Caco-2 (cell line): ENCODE results near the gene UCP2. TPM values are rescaled to one million over a fixed set of nuclear protein-coding genes. Genes with fewer than 3 reads are reported as not detected.
A peak's percentile ranks its signal among the peaks of the same experiment; 100 is the strongest.

Experiments used
- BruUV-seq: library from RNA; stranded (reverse); fragments of 400-500 nt; replicated peaks from 2 replicates; lab custom pipeline; 2021; lab: Mats Ljungman, UMichigan
- CTCF ChIA-PET: fragments of 300-600 bp; sonication (Branson Sonifier 250); formaldehyde crosslinking; loops from one replicate; lab custom pipeline; 2022; ENCODE audit warnings: antibody characterized with exemption; lab: Charles Lee
- POLR2A ChIA-PET: fragments of 300-600 bp; sonication (Branson Sonifier 250); formaldehyde crosslinking; loops from one replicate; lab custom pipeline; 2022; ENCODE audit warnings: antibody characterized with exemption; lab: Charles Lee
- DNase-seq, 2 experiments: peaks; one replicate each; pipeline versions ENCODE4 v3.0.0 to v3.0.0-alpha.2; 2020 to 2022
- H3K27me3 ChIP-seq: replicated peaks from 2 replicates; pipeline ENCODE4 v1.6.0; 2011; ENCODE audit warnings: low read length; ENCODE audit not compliant: control insufficient read depth, insufficient read depth
- H3K36me3 ChIP-seq: 2 replicates; pipeline ENCODE4 v1.5.1; 2011; ENCODE audit warnings: low read length; ENCODE audit not compliant: control insufficient read depth, insufficient read depth
- H3K4me1 ChIP-seq: fragments of 250-450 bp; sonication (Bioruptor Pico); 2 replicates; pipeline ENCODE4 v1.5.1; 2020; ENCODE audit warnings: mild to moderate bottlenecking
- H3K4me3 ChIP-seq: 2 replicates; pipeline ENCODE4 v1.5.1; 2011; ENCODE audit warnings: low read depth, mild to moderate bottlenecking, control low read depth, low read length
- H3K9me3 ChIP-seq: fragments of 250-450 bp; sonication (Bioruptor Pico); 2 replicates; pipeline ENCODE4 v1.5.1; 2020; ENCODE audit warnings: mild to moderate bottlenecking, moderate library complexity
- H3K27ac Mint-ChIP-seq: one replicate; pipeline ENCODE4 v1.8.0; 2022; ENCODE audit warnings: mixed read lengths; ENCODE audit not compliant: unreplicated experiment
- H3K27me3 Mint-ChIP-seq: one replicate; pipeline ENCODE4 v1.8.0; 2022; ENCODE audit warnings: mixed read lengths; ENCODE audit not compliant: insufficient read depth, unreplicated experiment
- H3K36me3 Mint-ChIP-seq: one replicate; pipeline ENCODE4 v1.8.0; 2022; ENCODE audit warnings: mild to moderate bottlenecking, mixed read lengths; ENCODE audit not compliant: insufficient read depth, unreplicated experiment
- H3K4me1 Mint-ChIP-seq: one replicate; pipeline ENCODE4 v1.8.0; 2022; ENCODE audit warnings: low read depth, mixed read lengths; ENCODE audit not compliant: unreplicated experiment
- H3K4me3 Mint-ChIP-seq: one replicate; pipeline ENCODE4 v1.8.0; 2022; ENCODE audit warnings: mild to moderate bottlenecking, moderate library complexity, mixed read lengths; ENCODE audit not compliant: unreplicated experiment
- H3K9me3 Mint-ChIP-seq: one replicate; pipeline ENCODE4 v1.8.0; 2022; ENCODE audit warnings: mixed read lengths; ENCODE audit not compliant: unreplicated experiment
- intact Hi-C: fragments of 100-400 bp; cut with micrococcal nuclease; formaldehyde crosslinking; loops from one replicate; pipeline ENCODE4 v1.10.0; 2022; ENCODE audit not compliant: unreplicated experiment
- total RNA-seq: library from RNA; stranded (reverse); gene quantifications from 2 replicates; pipeline ENCODE4 v1.2.3, GENCODE V29; 2022
- TF ChIP-seq, protein P1 (sequence below), 2 experiments: fragments of 200-600 bp in 1 of 2; IDR thresholded peaks; 1 replicate in 1 of 2; 2 replicates in 1 of 2; pipeline versions ENCODE4 v1.5.1 to v1.8.0; 2011 to 2022; ENCODE audit warnings: antibody characterized with exemption in 1 of 2, control low read depth in 1 of 2, inconsistent platforms in 1 of 2, low read depth in 1 of 2, low read length in 1 of 2, mild to moderate bottlenecking in 1 of 2, moderate library complexity in 1 of 2; ENCODE audit not compliant: insufficient read depth in 1 of 2, severe bottlenecking in 1 of 2, unreplicated experiment in 1 of 2

Gene UCP2
- total RNA-seq, 1 experiment from 2014 or later: 144 TPM

DNA sequence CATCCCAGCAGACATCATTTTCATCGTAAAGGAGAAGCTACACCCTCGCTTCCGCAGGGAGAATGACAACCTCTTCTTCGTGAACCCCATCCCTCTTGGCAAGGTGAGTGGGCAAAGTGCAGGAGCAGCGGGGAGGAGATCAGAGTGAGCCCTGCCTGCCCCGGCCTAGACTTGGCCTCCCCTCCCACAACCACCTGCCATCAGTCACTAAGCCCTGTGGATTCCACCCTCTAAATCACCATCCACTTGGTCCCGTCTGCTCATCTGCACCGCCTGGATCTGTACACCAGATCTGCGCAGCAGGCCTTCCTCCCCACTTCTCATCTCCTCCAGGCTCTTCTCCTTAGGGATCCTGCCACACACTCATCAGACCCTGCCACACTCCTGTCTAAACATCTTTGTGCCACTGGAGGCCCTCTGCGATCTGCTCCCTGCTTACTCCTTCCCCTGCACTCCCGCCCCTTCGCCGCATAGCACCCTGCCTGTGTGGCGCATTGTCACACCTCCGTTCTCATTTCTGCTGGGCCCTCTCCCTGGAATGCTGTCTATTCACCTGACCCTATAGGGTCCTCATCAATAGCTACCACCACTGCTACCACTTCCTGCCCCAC lies 14.2 kb downstream of the UCP2 start:
- no peak overlapping the region for H3K27ac Mint-ChIP-seq
- Histone ChIP-seq H3K4me1 (no peaks in the 10 kb centered on the region), H3K27me3 (no peaks in the 10 kb centered on the region; the same call in 1 of the 2 replicates), H3K9me3 (no peaks in the 10 kb centered on the region), H3K36me3 (no peaks in the 10 kb centered on the region), H3K4me3 (no peak overlapping the region)
- H3K27me3 Mint-ChIP-seq: no peaks in the 10 kb centered on the region
- no peaks in the 10 kb centered on the region for H3K4me1 Mint-ChIP-seq
- BruUV-seq: no TSS peak
- intact Hi-C loops: no loop called here
- no peak overlapping the region for H3K4me3 Mint-ChIP-seq
- TF ChIP-seq, protein P1, sequence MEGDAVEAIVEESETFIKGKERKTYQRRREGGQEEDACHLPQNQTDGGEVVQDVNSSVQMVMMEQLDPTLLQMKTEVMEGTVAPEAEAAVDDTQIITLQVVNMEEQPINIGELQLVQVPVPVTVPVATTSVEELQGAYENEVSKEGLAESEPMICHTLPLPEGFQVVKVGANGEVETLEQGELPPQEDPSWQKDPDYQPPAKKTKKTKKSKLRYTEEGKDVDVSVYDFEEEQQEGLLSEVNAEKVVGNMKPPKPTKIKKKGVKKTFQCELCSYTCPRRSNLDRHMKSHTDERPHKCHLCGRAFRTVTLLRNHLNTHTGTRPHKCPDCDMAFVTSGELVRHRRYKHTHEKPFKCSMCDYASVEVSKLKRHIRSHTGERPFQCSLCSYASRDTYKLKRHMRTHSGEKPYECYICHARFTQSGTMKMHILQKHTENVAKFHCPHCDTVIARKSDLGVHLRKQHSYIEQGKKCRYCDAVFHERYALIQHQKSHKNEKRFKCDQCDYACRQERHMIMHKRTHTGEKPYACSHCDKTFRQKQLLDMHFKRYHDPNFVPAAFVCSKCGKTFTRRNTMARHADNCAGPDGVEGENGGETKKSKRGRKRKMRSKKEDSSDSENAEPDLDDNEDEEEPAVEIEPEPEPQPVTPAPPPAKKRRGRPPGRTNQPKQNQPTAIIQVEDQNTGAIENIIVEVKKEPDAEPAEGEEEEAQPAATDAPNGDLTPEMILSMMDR (IDR thresholded peaks at IDR 0.05; ENCODE audit: insufficient read depth in 1 of 2, low read depth in 1 of 2, low read length in 1 of 2, severe bottlenecking in 1 of 2, unreplicated experiment in 1 of 2): no peak
- peaks cover 10% of the 10 kb centered on the region for H3K36me3 Mint-ChIP-seq
- POLR2A ChIA-PET: no interaction called here
- CTCF ChIA-PET: no interaction called here
- peak in 1 of 2 experiments; percentile 38 for DNase-seq
- no peaks in the 10 kb centered on the region for H3K9me3 Mint-ChIP-seq

DNA sequence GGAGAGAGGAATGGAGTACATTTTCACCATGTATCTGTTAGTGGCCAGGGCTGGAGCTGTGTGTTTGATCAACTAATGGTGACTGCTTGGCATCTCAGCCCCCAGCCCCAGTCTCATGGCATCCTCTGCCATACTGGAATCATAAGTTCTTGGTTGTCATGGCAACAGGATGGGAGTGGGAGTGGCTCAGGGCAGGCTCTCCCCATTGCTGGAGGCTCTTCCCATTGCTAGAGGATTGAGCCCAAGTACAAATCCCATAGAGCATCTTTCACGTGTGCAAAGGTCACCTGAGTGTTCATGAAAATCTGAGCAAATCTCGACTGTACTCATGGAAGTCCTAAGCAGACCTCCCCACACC lies 16.9 kb downstream of the UCP2 start:
- H3K4me3 ChIP-seq: no peak overlapping the region
- DNase-seq: peak in 1 of 2 experiments; percentile 42
- H3K4me1 ChIP-seq: no peaks in the 10 kb centered on the region
- no peak overlapping the region for H3K27ac Mint-ChIP-seq
- H3K36me3 ChIP-seq: no peaks in the 10 kb centered on the region
- no peaks in the 10 kb centered on the region; the same call in 1 of the 2 replicates for H3K27me3 ChIP-seq
- ChIA-PET POLR2A (no interaction called here), CTCF (interaction anchor here (0.7 kb wide), 1 partner anchor 73 kb away, joined by 3 read pairs; no protein-coding TSS in a partner anchor)
- H3K27me3 Mint-ChIP-seq: no peaks in the 10 kb centered on the region
- H3K4me3 Mint-ChIP-seq: no peak overlapping the region
- no peaks in the 10 kb centered on the region for H3K4me1 Mint-ChIP-seq
- TF ChIP-seq, protein P1 (IDR thresholded peaks at IDR 0.05; ENCODE audit: insufficient read depth in 1 of 2, low read depth in 1 of 2, low read length in 1 of 2, severe bottlenecking in 1 of 2, unreplicated experiment in 1 of 2): no peak
- H3K9me3 Mint-ChIP-seq: no peaks in the 10 kb centered on the region
- BruUV-seq: no TSS peak
- intact Hi-C loops: no loop called here
- H3K9me3 ChIP-seq: no peaks in the 10 kb centered on the region
- H3K36me3 Mint-ChIP-seq: peaks cover 10% of the 10 kb centered on the region

DNA sequence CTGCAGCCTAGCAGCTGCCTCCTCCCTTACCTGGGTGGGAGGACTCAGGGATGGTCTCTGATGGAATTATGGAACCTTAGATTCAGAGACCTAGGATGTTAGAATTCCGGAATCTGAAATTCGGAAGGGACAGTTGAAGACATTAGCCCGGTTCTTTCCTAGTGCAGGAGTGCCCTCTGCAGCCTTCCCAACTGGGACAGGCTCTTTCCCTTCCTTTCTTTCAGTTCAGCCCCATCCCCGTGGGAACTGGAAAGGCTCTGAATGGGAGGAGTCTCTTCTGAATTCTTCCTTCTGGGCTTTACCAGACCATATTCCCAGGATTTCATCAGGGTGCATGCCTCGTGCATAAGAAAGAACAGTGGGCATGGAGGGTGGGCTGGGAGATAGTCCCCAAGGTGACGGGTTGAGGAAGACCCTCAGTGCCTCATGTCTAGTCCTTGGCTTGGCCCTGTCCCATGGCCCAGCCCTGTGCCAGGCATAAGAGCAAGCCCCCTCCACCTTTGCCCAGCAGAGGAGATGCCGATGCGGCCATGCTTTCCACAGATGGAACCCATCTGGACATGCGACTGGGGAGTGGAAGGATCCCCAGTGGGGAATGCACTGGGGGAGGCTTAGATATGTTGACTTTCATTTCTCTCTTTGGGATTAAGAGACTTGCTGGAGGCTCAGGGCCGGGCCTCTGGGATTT lies 17.4 kb downstream of the UCP2 start:
- Histone ChIP-seq H3K4me1 (no peaks in the 10 kb centered on the region), H3K4me3 (no peak overlapping the region), H3K27me3 (no peaks in the 10 kb centered on the region; the same call in 1 of the 2 replicates), H3K36me3 (no peaks in the 10 kb centered on the region), H3K9me3 (no peaks in the 10 kb centered on the region)
- POLR2A ChIA-PET: interaction anchor here (0.8 kb wide), 1 partner anchor 293 kb away, joined by 4 read pairs; no protein-coding TSS in a partner anchor
- intact Hi-C loops: no loop called here
- BruUV-seq: no TSS peak
- peak; percentile 36 to 37 for DNase-seq
- Mint-ChIP-seq H3K27ac (no peak overlapping the region), H3K4me3 (no peak overlapping the region), H3K9me3 (no peaks in the 10 kb centered on the region), H3K36me3 (peaks cover 10% of the 10 kb centered on the region), H3K27me3 (no peaks in the 10 kb centered on the region), H3K4me1 (no peaks in the 10 kb centered on the region)
- TF ChIP-seq, protein P1 (IDR thresholded peaks at IDR 0.05; ENCODE audit: insufficient read depth in 1 of 2, low read depth in 1 of 2, low read length in 1 of 2, severe bottlenecking in 1 of 2, unreplicated experiment in 1 of 2): no peak
- CTCF ChIA-PET: no interaction called here
